NK-92 (cell line): ENCODE measurements around the gene MRPS23.

Experiments used
- DNase-seq: peaks from one replicate; lab custom pipeline; 2025; ENCODE audit not compliant: unreplicated experiment; lab: John Stamatoyannopoulos, UW

MRPS23 gene

GRCh38 chr17:57803021-57803420, 46.8 kb downstream of the MRPS23 start:
- DNase-seq = no peak

- DNase-seq = no peak
Measured at GRCh38 chr17:57801044-57801711, 48.7 kb downstream of the MRPS23 start.

GRCh38 chr17:57794841-57795240, 55.0 kb downstream of the MRPS23 start:
- DNase-seq = no peak

GRCh38 chr17:57788725-57789124, 61.1 kb downstream of the MRPS23 start:
- no peak for DNase-seq

- no peak for DNase-seq
Measured at GRCh38 chr17:57785022-57785421, 64.8 kb downstream of the MRPS23 start.
